ENCODE measurements around the gene GRAMD2B.

GRAMD2B gene

DNA sequence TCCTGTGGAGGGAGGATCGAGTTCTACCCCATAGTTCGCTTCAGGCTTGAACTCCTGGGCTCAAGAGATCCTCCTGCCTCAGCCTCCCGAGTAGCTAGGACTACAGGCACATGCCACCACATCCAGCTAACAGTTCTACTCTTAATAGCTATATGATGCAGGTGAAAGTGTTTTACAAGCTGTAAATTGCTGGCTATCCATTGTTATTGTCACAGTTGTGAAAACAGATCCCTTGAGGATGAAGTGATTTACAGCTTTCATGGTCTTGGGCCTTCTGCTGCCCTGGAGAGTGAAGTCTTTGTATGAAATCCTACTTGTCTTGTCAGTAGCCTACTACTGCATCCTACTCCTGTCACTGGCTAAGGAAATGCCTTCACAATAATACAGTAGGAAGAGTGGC, 48.0 kb downstream of the GRAMD2B start:
- Histone ChIP-seq H3K4me1 (no peaks in the 10 kb centered on the region), H3K4me3 (no peak overlapping the region), H3K9ac (no peak overlapping the region), H3K9me3 (no peaks in the 10 kb centered on the region), H3K4me2 (no peak overlapping the region), H3K36me3 (no peaks in the 10 kb centered on the region), H4K20me1 (no peaks in the 10 kb centered on the region), H3K27me3 (no peaks in the 10 kb centered on the region), H3K27ac (no peak overlapping the region)
- TF ChIP-seq Cebpa-rat (IDR thresholded peaks at IDR 0.05), result no peak

DNA sequence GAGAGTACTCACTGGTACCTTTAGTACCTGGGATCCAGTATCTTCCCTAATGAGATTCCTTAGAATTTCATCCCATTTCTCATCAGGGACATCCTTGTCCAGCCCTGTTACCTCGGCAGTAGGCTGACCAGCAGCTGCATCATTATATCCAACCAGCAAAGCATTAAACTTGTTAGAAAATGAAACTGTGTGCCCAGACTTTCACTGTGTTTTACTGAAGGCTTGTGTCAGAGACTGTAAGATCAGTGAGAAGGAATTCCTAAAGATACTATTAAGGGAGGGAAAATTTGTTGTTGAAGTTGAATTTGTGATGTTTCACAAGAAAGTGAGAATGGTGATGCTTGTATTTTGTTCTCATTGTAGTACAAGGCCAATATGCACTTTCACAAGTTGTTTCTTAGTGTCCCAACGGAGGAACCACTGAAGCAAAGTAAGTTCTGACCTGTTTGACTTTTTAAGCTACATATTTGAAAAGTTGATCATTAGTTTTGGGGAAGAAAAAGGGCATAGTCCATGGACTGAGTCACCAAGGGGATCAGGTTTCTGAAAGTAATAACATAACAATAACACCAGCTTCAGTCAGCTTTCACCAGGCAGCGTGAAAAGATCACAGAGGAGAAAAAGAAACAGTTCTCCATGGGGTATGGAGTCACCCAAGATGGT, 48.8 kb downstream of the GRAMD2B start:
- no peaks in the 10 kb centered on the region for H3K9me3 ChIP-seq

DNA sequence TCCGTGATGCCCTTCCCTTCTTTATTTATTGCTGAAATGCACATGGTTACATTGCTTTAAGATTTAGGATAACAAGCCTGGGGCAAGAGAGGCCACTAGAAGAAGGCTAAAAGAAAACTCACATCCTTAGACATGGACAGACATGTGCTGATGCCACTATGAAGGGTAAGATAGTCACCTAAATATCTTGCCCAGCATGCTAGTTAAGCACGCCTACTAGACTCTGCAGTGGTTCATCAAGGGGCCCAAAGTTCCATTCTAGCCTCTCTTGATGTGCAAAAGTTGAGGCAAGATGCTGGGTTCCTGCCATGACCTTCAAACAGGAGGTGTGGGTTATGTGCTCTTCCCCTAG, 49.3 kb downstream of the GRAMD2B start:
- Histone ChIP-seq H3K4me2 (no peak overlapping the region), H3K27me3 (no peaks in the 10 kb centered on the region), H3K9ac (no peak overlapping the region), H3K36me3 (no peaks in the 10 kb centered on the region), H3K4me3 (no peak overlapping the region), H3K4me1 (no peaks in the 10 kb centered on the region), H4K20me1 (no peaks in the 10 kb centered on the region), H3K27ac (no peak overlapping the region), H3K9me3 (no peaks in the 10 kb centered on the region)
- TF ChIP-seq Cebpa-rat (IDR thresholded peaks at IDR 0.05), result no peak

More for the DNA sequence above, 48.8 kb downstream of the GRAMD2B start:
- H3K4me2 ChIP-seq, result no peak overlapping the region
- no peak for TF ChIP-seq Cebpa-rat (IDR thresholded peaks at IDR 0.05)
- H3K4me1 ChIP-seq, result no peaks in the 10 kb centered on the region
- H3K27me3 ChIP-seq, result no peaks in the 10 kb centered on the region
- H3K4me3 ChIP-seq, result no peak overlapping the region
- no peaks in the 10 kb centered on the region for H3K36me3 ChIP-seq
- no peak overlapping the region for H3K9ac ChIP-seq
- no peaks in the 10 kb centered on the region for H4K20me1 ChIP-seq
- H3K27ac ChIP-seq, result no peak overlapping the region

DNA sequence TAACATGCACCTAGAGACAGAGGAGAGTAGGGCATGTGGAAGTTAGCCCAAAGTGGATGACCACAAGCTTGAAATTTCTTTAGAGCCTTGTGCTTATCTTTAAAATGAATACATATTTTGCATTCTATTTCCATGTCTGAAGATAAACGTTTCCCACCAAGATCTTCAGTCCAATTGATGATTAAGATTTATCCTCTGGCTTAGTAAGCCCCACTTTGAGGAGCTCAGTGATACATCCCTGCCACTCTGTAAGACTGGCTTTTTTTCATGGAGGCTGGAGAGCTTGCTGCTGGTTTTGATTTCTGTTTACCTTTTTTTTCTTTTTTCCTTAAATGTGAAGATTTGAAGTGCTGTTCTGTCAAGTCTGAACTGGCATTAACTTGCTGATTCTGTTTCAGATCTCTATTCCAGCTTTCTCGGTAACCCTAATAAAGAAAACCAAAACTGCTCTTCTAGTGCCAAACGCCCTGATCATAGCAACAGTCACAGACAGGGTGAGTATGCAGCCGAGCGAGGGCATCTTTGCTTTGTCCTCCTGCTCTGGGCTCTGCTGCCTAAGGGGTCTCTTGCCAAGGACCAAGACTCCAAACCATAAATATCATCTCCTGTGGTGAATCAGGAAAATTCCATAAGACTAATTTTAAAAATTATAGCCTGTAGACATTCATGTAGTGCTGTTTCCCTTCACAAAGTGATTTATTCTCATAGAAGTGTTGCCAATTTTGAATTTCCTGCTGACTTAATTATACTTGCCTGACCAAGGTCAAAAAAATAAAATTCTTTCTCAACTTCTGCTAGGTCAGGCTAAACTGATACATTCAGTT, 54.3 kb downstream of the GRAMD2B start:
- H3K9me3 ChIP-seq, result no peaks in the 10 kb centered on the region
- H3K36me3 ChIP-seq, result no peaks in the 10 kb centered on the region
- no peaks in the 10 kb centered on the region for H3K4me1 ChIP-seq
- no peak overlapping the region for H3K9ac ChIP-seq
- no peak overlapping the region for H3K4me2 ChIP-seq
- TF ChIP-seq Cebpa-rat (IDR thresholded peaks at IDR 0.05), result no peak
- H3K27ac ChIP-seq, result no peak overlapping the region
- H3K4me3 ChIP-seq, result no peak overlapping the region
- no peaks in the 10 kb centered on the region for H3K27me3 ChIP-seq
- H4K20me1 ChIP-seq, result no peaks in the 10 kb centered on the region

DNA sequence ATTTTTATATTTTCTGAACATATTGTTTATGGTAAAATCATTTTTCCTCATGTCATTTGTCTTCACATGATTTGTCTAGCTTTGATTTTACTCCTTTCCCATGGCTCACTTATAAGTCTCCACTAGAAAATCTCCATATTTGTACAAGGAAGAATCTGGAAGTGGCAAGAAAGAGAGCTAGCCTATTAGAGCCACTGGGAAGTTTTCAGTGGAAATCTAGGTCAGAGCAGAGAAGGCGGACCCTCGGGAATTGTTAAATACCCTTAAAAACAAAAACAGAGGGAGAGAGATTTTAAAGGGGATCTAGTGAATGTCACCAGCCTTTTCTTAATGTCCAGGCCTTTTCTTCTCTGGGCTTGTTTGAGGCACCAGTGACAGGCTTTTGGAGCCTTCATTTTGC, 56.6 kb downstream of the GRAMD2B start:
- no peaks in the 10 kb centered on the region for H3K4me1 ChIP-seq
- no peak for TF ChIP-seq Cebpa-rat (IDR thresholded peaks at IDR 0.05)
- H3K4me2 ChIP-seq, result no peak overlapping the region
- H4K20me1 ChIP-seq, result no peaks in the 10 kb centered on the region
- H3K27me3 ChIP-seq, result no peaks in the 10 kb centered on the region
- H3K27ac ChIP-seq, result no peak overlapping the region
- H3K9me3 ChIP-seq, result no peaks in the 10 kb centered on the region
- H3K4me3 ChIP-seq, result no peak overlapping the region
- H3K9ac ChIP-seq, result no peak overlapping the region
- no peaks in the 10 kb centered on the region for H3K36me3 ChIP-seq

DNA sequence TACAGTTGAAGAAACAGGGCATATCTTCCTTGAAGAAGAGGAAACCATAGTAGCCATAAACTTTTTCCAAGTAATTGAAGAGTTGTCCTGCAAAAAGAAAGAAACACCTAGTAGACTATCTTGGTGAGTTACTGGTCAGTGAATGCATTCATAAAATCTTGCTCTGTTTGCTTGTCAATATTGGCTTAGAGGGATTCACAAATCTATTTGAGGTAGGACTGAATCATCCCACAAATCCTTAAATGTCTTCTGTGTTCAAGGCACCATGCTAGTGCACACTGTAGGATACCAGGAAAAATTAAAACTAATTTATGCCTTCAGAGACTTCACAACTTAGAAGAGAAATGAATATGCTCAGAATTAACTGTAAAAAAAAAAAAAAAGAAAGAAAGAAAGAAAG, 57.6 kb downstream of the GRAMD2B start:
- no peak overlapping the region for H3K9ac ChIP-seq
- H3K36me3 ChIP-seq, result no peaks in the 10 kb centered on the region
- H3K9me3 ChIP-seq, result no peaks in the 10 kb centered on the region
- no peak overlapping the region for H3K4me3 ChIP-seq
- TF ChIP-seq Cebpa-rat (IDR thresholded peaks at IDR 0.05), result no peak
- H3K4me2 ChIP-seq, result no peak overlapping the region
- no peaks in the 10 kb centered on the region for H4K20me1 ChIP-seq
- no peak overlapping the region for H3K27ac ChIP-seq
- no peaks in the 10 kb centered on the region for H3K4me1 ChIP-seq
- no peaks in the 10 kb centered on the region for H3K27me3 ChIP-seq

DNA sequence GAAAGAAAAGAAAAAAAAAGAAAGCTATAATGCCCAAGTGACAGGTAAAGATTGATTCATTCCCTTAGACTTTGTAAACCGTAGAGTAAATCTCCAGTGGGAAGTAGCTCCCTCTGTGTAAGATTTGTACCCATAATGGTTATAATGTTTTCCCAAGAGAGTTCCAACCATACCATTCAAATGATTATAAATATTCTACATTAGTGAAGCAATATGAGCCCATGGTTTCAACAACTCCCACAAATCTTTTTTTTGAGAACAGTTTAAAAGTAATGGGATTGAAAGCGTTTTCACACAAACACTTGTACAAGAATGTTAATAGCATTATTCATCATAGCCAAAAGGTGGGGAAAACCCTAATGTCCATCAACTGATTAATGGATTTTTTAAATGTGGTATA, 58.0 kb downstream of the GRAMD2B start:
- Histone ChIP-seq H3K27ac (no peak overlapping the region), H3K36me3 (no peaks in the 10 kb centered on the region), H3K9me3 (no peaks in the 10 kb centered on the region), H3K9ac (no peak overlapping the region), H3K4me3 (no peak overlapping the region), H3K4me2 (no peak overlapping the region), H3K4me1 (no peaks in the 10 kb centered on the region), H4K20me1 (no peaks in the 10 kb centered on the region), H3K27me3 (no peaks in the 10 kb centered on the region)
- no peak for TF ChIP-seq Cebpa-rat (IDR thresholded peaks at IDR 0.05)

DNA sequence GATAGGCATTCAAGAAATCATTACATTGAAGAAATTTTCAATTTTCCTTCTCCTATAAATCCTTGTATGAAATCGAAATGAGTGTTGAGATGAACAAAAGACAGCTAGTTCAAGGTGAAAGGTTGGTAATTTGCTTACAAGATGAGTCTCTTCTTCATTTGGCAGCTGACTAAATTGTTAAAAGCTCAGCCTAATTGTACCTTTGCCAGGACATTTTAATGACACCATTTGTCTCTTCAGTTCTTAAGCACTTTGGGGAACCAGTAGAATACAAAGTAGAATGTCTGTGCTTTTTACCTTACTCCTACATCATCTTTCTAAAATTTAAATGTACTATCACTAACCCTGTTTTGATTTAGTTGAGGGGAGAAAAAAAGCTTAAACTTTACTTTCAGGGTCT, 59.4 kb downstream of the GRAMD2B start:
- Histone ChIP-seq H4K20me1 (no peaks in the 10 kb centered on the region), H3K4me1 (no peaks in the 10 kb centered on the region), H3K27ac (no peak overlapping the region), H3K9ac (no peak overlapping the region), H3K4me2 (no peak overlapping the region), H3K27me3 (no peaks in the 10 kb centered on the region), H3K36me3 (no peaks in the 10 kb centered on the region), H3K4me3 (no peak overlapping the region), H3K9me3 (no peaks in the 10 kb centered on the region)
- TF ChIP-seq Cebpa-rat (IDR thresholded peaks at IDR 0.05), result no peak

DNA sequence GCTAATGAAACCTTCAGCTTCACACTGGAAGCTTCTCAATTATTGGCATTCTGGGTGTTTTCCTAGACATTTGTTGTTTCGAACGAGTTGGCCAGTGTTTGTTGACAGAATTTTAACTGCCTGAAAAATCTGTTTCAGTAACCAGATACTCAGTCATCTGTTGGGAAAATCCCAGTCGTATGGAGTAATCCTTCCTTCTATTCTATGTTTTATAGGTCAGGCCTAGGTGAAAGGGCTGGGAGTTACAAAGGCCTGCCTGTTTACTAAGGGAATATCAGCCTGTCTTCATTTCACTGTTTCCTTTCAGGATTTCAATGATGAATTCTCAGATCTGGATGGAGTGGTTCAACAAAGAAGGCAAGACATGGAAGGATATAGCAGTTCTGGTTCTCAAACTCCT, 59.9 kb downstream of the GRAMD2B start:
- Histone ChIP-seq H4K20me1 (no peaks in the 10 kb centered on the region), H3K9me3 (no peaks in the 10 kb centered on the region), H3K36me3 (no peaks in the 10 kb centered on the region), H3K27ac (no peak overlapping the region), H3K4me1 (no peaks in the 10 kb centered on the region), H3K4me3 (no peak overlapping the region), H3K27me3 (no peaks in the 10 kb centered on the region), H3K9ac (no peak overlapping the region), H3K4me2 (no peak overlapping the region)
- TF ChIP-seq Cebpa-rat (IDR thresholded peaks at IDR 0.05), result no peak

DNA sequence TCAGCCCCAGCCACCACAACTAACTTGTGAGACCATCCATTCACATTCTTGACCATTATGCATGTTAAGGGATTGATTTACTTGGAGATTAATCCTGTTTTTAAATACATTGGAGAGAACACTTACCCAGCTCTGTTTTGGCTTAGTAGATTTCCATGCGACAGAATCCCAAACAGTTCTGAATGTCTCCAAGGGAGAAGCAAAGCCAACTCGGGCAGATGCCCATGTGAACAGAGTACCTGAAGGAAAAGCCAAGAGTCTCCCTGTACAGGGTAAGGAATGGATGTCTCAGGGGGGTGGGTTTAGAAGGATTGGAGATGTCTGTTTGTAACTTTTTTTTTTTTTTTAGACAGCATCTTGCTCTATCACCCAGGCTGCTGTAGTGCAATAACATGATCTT, 61.0 kb downstream of the GRAMD2B start:
- Histone ChIP-seq H3K4me1 (no peaks in the 10 kb centered on the region), H3K4me3 (no peak overlapping the region), H3K9me3 (no peaks in the 10 kb centered on the region), H3K27ac (no peak overlapping the region), H3K36me3 (no peaks in the 10 kb centered on the region), H3K9ac (no peak overlapping the region), H3K4me2 (no peak overlapping the region), H4K20me1 (no peaks in the 10 kb centered on the region), H3K27me3 (no peaks in the 10 kb centered on the region)
- no peak for TF ChIP-seq Cebpa-rat (IDR thresholded peaks at IDR 0.05)
